SHP77 treated with DMSO at 0.1 percent for 48 hours (cell line): ENCODE measurements around the gene SPNS1.
"Not testable (repeated sequence)": the region's sequence is repeated elsewhere in the genome, so short reads cannot be mapped to it uniquely, and the experiment has no call there.

ENCODE experiments used
- DNase-seq: peaks from one replicate; lab custom pipeline; 2025; lab: John Stamatoyannopoulos, UW

The SPNS1 gene

DNA sequence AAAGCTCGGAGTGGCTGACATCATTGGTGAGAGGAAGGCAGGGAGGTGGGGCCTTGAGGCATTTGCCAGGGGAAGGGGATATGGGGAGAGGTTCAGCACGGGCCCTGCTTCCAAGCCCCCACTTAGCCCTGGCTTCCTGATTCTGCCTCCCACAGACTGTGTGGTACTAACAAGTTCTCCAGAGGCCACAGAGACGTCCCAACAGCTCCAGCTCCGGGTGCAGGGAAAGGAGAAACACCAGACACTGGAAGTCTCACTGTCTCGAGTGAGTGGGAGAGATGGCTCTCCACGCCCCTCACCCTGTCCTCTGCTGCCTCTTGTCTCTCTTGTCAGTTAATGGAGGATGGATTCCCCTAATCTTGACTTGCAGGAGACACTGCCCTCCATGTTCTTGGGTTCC, 15.7 kb upstream of the SPNS1 start:
- DNase-seq, result no peak

DNA sequence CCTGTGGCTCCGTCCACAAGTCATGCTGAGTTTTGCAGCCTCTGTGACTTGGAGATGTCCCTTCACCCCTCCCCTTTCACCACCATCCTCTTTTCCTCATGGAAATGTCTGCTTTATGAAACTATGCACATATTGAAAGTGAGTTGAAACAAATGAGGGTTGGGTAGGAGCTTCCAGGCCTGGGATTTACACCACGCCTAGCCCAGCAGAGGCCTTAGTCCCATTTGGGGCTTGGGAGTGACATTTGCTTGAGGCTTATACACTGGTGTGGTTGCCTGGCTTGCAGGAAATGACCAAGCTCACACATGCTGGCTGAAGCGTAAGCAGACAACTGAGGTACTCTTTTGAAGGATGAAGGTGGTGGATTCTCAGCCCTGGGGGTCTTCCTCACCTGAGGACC, 10.5 kb upstream of the SPNS1 start:
- DNase-seq, result no peak

GRCh38 chr16:28964496-28964895, 10.1 kb upstream of the SPNS1 start:
- DNase-seq, result no peak

- DNase-seq, result no peak
These were observed 7.4 kb upstream of the SPNS1 start for GRCh38 chr16:28967156-28967555.

DNA sequence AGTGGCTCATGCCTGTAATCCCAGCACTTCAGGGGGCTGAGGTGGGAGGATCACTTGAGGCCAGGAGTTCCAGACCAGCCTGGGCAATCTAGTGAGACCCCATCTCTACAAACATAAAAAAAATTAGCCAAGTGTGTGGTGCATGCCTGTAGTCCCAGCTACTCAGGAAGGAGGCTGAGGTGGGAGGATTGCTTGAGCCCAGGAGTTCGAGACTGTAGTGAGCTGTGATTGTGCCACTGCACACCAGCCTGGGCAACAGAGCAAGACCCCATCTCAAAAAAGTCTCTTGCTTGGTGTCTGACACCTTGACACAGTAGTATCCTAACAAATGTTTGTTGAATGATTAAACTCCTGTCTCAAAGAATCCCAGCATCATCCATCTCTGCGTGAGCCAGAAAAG, 4.9 kb upstream of the SPNS1 start:
- not testable (repeated sequence) for DNase-seq

DNA sequence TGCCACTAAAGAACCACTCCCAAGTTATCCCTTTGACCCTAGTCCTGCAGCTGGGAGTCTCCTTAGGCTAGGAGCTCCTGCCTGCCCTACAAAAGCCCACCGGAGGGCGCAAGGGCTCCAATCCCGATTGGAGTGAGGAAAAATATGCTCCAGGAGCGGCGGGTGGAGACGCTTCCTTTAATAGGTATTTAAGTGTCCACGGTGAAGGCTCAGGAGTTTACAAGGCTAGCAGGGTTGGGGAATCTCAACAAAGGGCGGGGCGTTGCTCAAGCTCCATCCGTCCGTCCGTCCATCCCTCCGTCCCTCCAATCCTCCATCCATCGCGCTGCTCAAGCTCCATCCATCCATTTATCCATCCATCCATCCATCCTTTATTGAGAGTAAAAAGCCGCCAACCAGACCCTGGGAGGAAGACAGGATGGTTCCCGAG, 556 bp upstream of the SPNS1 start:
- DNase-seq, result peak; percentile 31

DNA sequence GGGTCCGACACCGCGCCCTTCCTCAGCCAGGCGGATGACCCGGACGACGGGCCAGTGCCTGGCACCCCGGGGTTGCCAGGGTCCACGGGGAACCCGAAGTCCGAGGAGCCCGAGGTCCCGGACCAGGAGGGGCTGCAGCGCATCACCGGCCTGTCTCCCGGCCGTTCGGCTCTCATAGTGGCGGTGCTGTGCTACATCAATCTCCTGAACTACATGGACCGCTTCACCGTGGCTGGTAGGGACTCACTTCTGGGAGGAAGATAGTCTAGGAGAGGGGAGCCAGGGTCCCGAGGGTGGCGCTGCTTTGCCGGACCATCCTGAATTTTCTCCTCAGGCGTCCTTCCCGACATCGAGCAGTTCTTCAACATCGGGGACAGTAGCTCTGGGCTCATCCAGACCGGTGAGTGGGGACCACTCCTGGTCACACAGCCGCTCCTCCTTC, 601 bp downstream of the SPNS1 start:
- DNase-seq, result no peak

DNA sequence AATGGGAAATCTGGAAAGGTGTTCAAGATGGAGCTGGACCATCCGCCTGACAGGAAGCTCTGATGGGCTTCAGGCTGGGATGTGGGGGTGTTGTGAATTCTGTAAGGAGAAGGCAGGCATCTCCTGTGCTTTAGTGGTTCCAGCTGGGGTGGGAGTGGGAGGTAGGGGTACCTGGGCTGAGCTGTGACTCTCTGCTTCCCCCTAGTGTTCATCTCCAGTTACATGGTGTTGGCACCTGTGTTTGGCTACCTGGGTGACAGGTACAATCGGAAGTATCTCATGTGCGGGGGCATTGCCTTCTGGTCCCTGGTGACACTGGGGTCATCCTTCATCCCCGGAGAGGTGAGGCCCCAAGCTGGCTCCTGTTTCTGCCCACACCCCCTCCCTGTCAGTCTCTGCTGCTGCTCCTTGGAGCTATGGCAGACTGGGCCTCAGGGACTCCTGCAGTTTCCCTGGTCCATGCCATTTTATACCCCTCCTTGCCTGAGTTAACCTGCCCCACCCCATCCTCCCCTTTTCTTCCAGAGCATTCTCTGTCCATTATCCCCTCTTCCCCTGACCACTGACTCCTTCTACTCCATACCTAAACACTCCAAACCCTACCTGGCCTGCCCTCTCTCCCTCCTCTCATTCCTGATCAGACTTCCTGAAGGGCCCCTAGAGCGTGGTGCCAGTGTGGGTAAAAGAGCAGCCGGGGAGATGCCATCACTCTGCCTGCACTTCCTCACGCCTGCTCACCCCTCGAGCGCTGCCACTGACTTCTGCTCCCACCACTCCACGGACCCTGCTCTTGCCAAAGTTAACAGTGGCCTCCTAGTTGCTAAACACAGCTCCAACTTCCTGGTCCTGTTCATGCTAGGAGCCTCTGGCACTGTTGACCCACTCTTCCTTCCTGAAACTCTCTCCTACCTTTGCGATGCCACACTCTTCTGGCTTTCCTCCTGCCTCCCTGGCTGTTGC, 3.4 kb downstream of the SPNS1 start:
- DNase-seq, result no peak

- DNase-seq, result not testable (repeated sequence)
These were observed 5.8 kb downstream of the SPNS1 start for GRCh38 chr16:28980330-28980729.

GRCh38 chr16:28980929-28981328, 6.4 kb downstream of the SPNS1 start:
- DNase-seq, result no peak

GRCh38 chr16:28981517-28981916, 6.9 kb downstream of the SPNS1 start:
- no peak for DNase-seq

- DNase-seq, result no peak
These were observed 7.8 kb downstream of the SPNS1 start for GRCh38 chr16:28982418-28982817.

GRCh38 chr16:28982949-28983348, 8.4 kb downstream of the SPNS1 start:
- no peak for DNase-seq

- no peak for DNase-seq
These were observed 9.1 kb downstream of the SPNS1 start for GRCh38 chr16:28983644-28984043.

- no peak for DNase-seq
These were observed 9.5 kb downstream of the SPNS1 start for GRCh38 chr16:28984091-28984490.

- DNase-seq, result no peak
These were observed 10.1 kb downstream of the SPNS1 start, which contains the start of gene LAT for GRCh38 chr16:28984619-28985135. Gene LAT, plus strand, starts transcription at chr16:28985052. Its CDS starts 366 bp downstream, at chr16:28985418.

DNA sequence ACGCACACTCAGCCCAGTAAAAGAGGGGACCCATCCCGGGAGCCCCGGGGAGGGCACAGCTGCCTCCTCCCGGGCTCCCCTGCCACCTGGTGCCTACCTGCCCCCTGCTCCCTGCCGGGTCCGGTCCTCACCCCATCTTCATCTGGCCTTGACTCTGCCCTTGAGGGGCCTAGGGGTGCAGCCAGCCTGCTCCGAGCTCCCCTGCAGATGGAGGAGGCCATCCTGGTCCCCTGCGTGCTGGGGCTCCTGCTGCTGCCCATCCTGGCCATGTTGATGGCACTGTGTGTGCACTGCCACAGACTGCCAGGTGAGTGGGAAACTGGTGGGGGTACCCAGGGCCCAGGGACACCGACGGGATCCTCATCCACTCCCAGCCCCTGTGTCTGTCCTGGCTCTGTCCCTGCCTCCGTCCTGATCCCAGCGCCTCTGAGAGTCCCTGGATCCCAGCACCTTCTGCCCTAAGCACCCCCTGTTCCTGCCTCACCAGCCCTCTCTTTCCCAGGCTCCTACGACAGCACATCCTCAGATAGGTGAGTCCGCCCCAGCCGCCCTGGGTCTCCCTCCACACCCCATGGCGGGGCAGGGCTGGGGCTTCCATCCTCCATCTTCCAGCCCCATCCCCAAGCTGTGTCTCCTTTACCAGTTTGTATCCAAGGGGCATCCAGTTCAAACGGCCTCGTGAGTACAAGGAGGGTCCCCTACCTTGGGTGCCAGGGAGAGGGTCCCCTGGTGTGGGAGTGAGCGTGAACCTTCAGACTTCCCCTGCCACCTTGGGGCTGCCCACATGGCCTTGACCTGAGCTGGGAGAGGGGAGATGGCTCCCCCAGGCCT, 10.8 kb downstream of the SPNS1 start:
- no peak for DNase-seq

DNA sequence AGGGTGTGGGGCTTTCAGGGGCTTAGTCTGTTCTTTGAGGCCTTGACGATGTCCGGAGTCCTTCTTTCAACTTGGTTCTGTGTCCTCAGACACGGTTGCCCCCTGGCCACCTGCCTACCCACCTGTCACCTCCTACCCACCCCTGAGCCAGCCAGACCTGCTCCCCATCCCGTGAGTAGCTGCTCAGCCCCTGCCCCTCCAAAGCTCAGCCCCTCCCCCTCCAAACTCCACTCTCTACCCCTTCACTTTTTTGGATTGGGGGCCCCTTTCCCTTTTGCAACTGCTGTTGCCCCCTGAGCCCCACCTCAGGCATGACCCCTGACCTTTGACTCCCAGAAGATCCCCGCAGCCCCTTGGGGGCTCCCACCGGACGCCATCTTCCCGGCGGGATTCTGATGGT, 11.5 kb downstream of the SPNS1 start:
- DNase-seq, result no peak

DNA sequence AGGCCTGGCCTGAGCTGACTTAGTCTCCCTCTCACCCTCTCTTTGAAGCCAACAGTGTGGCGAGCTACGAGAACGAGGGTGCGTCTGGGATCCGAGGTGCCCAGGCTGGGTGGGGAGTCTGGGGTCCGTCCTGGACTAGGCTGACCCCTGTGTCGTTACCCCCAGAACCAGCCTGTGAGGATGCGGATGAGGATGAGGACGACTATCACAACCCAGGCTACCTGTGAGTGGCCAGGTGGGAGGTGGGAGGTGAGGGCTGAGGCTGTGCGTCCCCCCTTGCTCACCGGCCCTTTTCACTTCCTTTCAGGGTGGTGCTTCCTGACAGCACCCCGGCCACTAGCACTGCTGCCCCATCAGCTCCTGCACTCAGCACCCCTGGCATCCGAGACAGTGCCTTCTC, 11.9 kb downstream of the SPNS1 start:
- DNase-seq, result no peak

DNA sequence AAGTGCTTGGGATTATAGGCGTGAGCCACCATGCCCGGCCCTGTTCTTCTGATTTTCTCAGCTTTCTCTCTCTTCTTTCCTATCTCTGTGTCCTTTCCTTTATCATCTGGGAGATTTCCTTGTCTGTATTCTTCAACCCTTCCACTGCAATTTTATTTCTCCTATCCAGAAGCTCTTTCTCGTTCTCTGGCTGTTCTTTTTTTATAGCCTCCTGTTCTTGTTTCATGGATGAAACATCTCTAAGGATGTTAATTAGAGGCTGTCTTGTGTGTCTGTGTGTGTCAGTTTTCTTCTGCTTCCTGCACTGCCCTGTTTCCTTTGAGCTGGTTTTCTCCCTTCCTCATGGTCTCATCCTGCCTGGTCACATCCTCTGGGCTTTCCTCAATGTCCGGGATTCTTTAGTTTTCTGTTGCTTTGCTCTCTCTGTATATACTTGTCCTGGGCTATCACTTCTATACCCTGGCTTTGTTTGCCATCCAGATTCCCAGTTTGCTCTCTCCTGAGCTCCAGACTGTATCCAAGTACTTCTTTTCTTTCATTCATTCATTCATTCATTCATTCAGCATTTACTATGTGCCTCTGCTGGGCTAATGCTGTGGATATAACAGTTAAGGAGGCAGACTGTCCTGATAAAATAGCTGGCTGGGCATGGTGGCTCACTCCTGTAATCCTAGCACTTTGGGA, 12.7 kb downstream of the SPNS1 start:
- DNase-seq, result no peak

DNA sequence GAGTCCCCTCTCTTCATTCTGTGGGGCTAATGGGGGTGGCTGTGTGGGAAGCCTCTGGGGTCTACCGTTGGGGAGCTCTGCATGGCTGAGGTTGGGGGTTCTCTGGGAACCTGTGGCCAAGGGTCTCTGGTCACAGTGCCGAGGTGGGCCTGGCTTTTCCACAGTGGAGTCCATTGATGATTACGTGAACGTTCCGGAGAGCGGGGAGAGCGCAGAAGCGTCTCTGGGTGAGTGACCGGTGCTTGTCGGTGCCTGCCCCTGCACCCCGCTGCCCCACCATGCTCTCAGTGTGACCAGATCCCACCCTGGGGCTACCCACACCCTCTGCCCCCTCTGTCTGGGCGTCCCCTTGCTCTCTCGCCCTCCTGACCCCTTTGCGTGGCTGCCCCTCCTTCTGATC, 14.8 kb downstream of the SPNS1 start:
- DNase-seq, result no peak
